Brain microvascular endothelial cell (primary cell): ENCODE results near the gene RANBP1.

ENCODE experiments used
- DNase-seq: peaks from one replicate; pipeline ENCODE4 v3.0.0-alpha.2; 2020
- H3K27ac ChIP-seq: fragments of 250-450 bp; sonication (Bioruptor Pico); 2 replicates; pipeline ENCODE4 v1.5.1; 2020; ENCODE audit warnings: mild to moderate bottlenecking, moderate library complexity
- H3K27me3 ChIP-seq: fragments of 250-450 bp; sonication (Bioruptor Pico); replicated peaks from 2 replicates; pipeline ENCODE4 v1.5.1; 2020; ENCODE audit warnings: mild to moderate bottlenecking
- H3K36me3 ChIP-seq: fragments of 250-450 bp; sonication (Bioruptor Pico); replicated peaks from 2 replicates; pipeline ENCODE4 v1.5.1; 2020; ENCODE audit warnings: mild to moderate bottlenecking
- H3K4me3 ChIP-seq: 2 replicates; pipeline ENCODE4 v1.5.1; 2011; ENCODE audit warnings: low read depth, mild to moderate bottlenecking, control low read depth, low read length, moderate library complexity
- in situ Hi-C: cut with HindIII; loops from 2 replicates; pipeline ENCODE4 v1.10.0; 2017; ENCODE audit warnings: low sequenced_read_pairs, low pct_ligation_motif_present
- TF ChIP-seq, protein P1 (sequence below): IDR thresholded peaks from 2 replicates; pipeline ENCODE4 v1.5.1; 2011; ENCODE audit warnings: low read depth, mild to moderate bottlenecking, moderate library complexity, low read length, control low read depth, inconsistent platforms; ENCODE audit errors: missing control alignments

Gene RANBP1

DNA sequence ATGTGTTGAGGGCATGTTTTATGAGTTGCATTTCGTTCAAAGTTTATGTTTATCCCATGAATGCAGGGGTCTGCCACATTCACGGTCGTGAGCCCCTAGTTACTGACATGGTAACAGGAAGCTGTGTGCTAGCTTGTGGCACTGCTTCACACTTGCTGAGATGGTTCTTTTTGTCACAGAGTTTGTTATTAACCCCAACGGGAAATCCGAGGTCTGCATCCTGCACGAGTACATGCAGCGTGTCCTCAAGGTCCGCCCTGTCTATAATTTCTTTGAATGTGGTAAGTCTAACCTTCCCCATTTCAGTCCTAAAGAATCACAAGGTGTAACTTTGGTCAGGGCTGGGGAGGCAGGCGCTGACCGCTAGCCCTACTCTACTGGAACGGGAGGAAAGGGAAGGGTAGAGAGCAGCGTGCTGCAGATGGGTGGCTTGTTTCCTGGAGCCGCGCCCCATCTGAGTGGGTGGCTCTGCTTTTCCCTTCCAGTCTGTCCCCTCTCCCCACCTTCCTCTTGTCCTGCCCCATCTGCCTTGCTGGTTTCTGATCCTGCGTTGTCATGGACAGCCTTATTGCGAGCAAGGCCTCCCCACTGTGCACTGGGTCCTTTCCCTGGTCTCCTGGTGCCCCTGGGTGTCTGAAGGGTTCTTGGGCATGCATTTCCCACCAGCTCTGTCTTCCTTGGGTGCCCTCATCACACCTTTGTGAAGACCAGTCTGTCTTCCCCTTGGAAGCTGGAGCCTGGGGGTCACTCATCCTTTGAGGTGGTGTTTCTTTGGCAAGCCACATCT, 24.0 kb upstream of the RANBP1 start:
- H3K27me3 ChIP-seq = no peaks in the 10 kb centered on the region
- peaks cover 97% of the 10 kb centered on the region for H3K36me3 ChIP-seq
- H3K27ac ChIP-seq = no peak overlapping the region
- in situ Hi-C loops = no loop called here
- DNase-seq = no peak
- H3K4me3 ChIP-seq = no peak overlapping the region
- TF ChIP-seq, protein P1, sequence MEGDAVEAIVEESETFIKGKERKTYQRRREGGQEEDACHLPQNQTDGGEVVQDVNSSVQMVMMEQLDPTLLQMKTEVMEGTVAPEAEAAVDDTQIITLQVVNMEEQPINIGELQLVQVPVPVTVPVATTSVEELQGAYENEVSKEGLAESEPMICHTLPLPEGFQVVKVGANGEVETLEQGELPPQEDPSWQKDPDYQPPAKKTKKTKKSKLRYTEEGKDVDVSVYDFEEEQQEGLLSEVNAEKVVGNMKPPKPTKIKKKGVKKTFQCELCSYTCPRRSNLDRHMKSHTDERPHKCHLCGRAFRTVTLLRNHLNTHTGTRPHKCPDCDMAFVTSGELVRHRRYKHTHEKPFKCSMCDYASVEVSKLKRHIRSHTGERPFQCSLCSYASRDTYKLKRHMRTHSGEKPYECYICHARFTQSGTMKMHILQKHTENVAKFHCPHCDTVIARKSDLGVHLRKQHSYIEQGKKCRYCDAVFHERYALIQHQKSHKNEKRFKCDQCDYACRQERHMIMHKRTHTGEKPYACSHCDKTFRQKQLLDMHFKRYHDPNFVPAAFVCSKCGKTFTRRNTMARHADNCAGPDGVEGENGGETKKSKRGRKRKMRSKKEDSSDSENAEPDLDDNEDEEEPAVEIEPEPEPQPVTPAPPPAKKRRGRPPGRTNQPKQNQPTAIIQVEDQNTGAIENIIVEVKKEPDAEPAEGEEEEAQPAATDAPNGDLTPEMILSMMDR = no peak

DNA sequence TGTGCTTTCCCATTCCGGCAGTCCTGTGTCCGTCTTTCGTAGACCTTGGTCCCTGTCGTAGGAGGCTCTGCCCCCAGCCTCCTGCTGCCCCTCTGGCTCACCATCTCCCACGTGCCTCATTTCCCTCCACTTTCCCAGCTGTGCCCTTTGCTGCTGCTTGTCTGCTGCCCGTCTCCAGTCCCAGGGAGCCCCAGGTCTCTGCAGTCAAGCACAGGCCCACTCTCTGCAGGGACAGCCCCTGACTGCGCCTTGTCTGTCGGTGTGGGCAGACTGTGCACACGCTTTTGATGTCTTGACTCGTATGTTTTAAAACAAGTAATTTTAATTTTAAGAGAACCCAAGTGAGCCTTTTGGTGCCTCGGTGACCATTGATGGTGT, 23.4 kb upstream of the RANBP1 start:
- Histone ChIP-seq H3K36me3 (peaks cover 97% of the 10 kb centered on the region), H3K27me3 (no peaks in the 10 kb centered on the region), H3K4me3 (no peak overlapping the region), H3K27ac (no peak overlapping the region)
- TF ChIP-seq, protein P1 = no peak
- in situ Hi-C loops = no loop called here
- no peak for DNase-seq

- DNase-seq = no peak
- peaks cover 92% of the 10 kb centered on the region for H3K36me3 ChIP-seq
- in situ Hi-C loops = no loop called here
- H3K4me3 ChIP-seq = no peak overlapping the region
- no peak overlapping the region for H3K27ac ChIP-seq
- no peaks in the 10 kb centered on the region for H3K27me3 ChIP-seq
- TF ChIP-seq, protein P1 = no peak
These were observed 22.3 kb upstream of the RANBP1 start for GRCh38 chr22:20093418-20094196.

- Histone ChIP-seq H3K27ac (no peak overlapping the region), H3K27me3 (no peaks in the 10 kb centered on the region), H3K4me3 (no peak overlapping the region), H3K36me3 (peaks cover 93% of the 10 kb centered on the region)
- in situ Hi-C loops = no loop called here
- TF ChIP-seq, protein P1 = no peak
- no peak for DNase-seq
These were observed 21.6 kb upstream of the RANBP1 start for GRCh38 chr22:20094197-20094807.

DNA sequence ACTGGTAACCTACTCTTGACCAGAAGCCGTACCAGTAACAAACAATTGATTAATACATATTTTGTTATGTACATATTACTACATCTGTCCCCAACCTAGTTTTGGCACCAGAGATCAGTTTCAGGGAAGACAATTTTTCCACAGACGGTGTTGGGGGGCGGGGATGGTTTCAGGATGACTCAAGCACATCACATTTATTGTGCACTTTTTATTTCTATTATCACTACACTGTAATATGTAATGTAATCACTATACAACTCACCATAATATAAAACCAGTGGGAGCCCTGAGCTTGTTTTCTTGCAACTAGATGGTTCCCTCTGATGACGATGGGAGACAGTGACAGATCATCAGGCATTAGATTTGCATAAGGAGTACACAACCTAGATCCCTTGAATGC, 20.4 kb upstream of the RANBP1 start:
- no peak for DNase-seq
- Histone ChIP-seq H3K4me3 (no peak overlapping the region), H3K27me3 (no peaks in the 10 kb centered on the region), H3K27ac (no peak overlapping the region), H3K36me3 (peaks cover 92% of the 10 kb centered on the region)
- in situ Hi-C loops = no loop called here
- TF ChIP-seq, protein P1 = no peak
